ENCODE results near the gene IRF4. TPM values are rescaled to one million over a fixed set of nuclear protein-coding genes. Genes with fewer than 3 reads are reported as not detected.
"Not testable (repeated sequence)": the region's sequence is repeated elsewhere in the genome, so short reads cannot be mapped to it uniquely, and the experiment has no call there.

The IRF4 gene
- polyA plus RNA-seq, 1 of the 3 experiments (the other 2 are of a cell fraction): not detected

- CTCF ChIA-PET; H2AFZ ChIP-seq (ENCODE audit: low read depth); POLR2A ChIA-PET; DNase-seq; H3K4me1 ChIP-seq (ENCODE audit: control insufficient read depth in 1 of 2, insufficient read depth in 2 of 2, low read depth in 1 of 2, low read length in 1 of 2); H3K4me2 ChIP-seq; H3K27ac ChIP-seq (ENCODE audit: low read depth in 2 of 2, low read length in 1 of 2); H3K9ac ChIP-seq; H3F3A ChIP-seq (replicated peaks; ENCODE audit: insufficient read depth); H3K79me2 ChIP-seq (ENCODE audit: insufficient read depth); H3K9me3 ChIP-seq; H3K36me3 ChIP-seq (replicated peaks in 1 of 2; ENCODE audit: control insufficient read depth in 1 of 2, insufficient read depth in 2 of 2, low read length in 1 of 2); H4K20me1 ChIP-seq (ENCODE audit: insufficient read depth); H3K9me2 ChIP-seq; H3K4me3 ChIP-seq (ENCODE audit: low read depth in 2 of 2, low read length in 1 of 2): not testable (repeated sequence)
- no CpG with 5 or more reads among the region's 45 CpGs for WGBS (ENCODE audit: low lambda C conversion rate)
- peaks cover 32% of the 10 kb centered on the region for H3K27me3 ChIP-seq (ENCODE audit: insufficient read depth)
Measured at GRCh38 chr6:426198-426738, 34.7 kb downstream of the IRF4 start.

GRCh38 chr6:428047-428603 is 36.6 kb downstream of the IRF4 start:
- Histone ChIP-seq H3K4me3 (ENCODE audit: low read depth in 2 of 2, low read length in 1 of 2) (no peak overlapping the region), H3F3A (replicated peaks; ENCODE audit: insufficient read depth) (peaks cover under 1% of the 10 kb centered on the region), H3K27ac (ENCODE audit: low read depth in 2 of 2, low read length in 1 of 2) (no peak overlapping the region), H4K20me1 (ENCODE audit: insufficient read depth) (no peaks in the 10 kb centered on the region), H3K9me3 (no peaks in the 10 kb centered on the region), H3K36me3 (replicated peaks in 1 of 2; ENCODE audit: control insufficient read depth in 1 of 2, insufficient read depth in 2 of 2, low read length in 1 of 2) (no peaks in the 10 kb centered on the region), H3K9ac (no peak overlapping the region), H2AFZ (ENCODE audit: low read depth) (no peak overlapping the region), H3K79me2 (ENCODE audit: insufficient read depth) (no peaks in the 10 kb centered on the region), H3K9me2 (no peaks in the 10 kb centered on the region), H3K4me1 (ENCODE audit: control insufficient read depth in 1 of 2, insufficient read depth in 2 of 2, low read depth in 1 of 2, low read length in 1 of 2) (peaks cover 0 to 3% of the 10 kb centered on the region in 2 experiments; a peak in 1 of 4 replicates), H3K27me3 (ENCODE audit: insufficient read depth) (peaks cover 49% of the 10 kb centered on the region), H3K4me2 (no peak overlapping the region)
- DNase-seq: no peak
- ChIA-PET POLR2A (no interaction called here), CTCF (no interaction called here)
- 14% methylated on average over 7 of the region's 11 CpGs for WGBS (ENCODE audit: low lambda C conversion rate)
- TF ChIP-seq TEAD4 (IDR thresholded peaks at IDR 0.05; ENCODE audit: borderline replicate concordance, insufficient read depth) (no peak), IRF3 (IDR thresholded peaks at IDR 0.05; ENCODE audit: low read depth, low read length) (no peak), NFIC (IDR thresholded peaks at IDR 0.05; ENCODE audit: borderline replicate concordance) (no peak), ZBTB33 (IDR thresholded peaks at IDR 0.05; ENCODE audit: borderline replicate concordance, low read depth) (no peak), POLR2AphosphoS5 (IDR thresholded peaks at IDR 0.05; ENCODE audit: low read depth, low read length) (no peak), MEF2A (IDR thresholded peaks at IDR 0.05; ENCODE audit: borderline replicate concordance, low read depth) (no peak), GABPA (IDR thresholded peaks at IDR 0.05; ENCODE audit: low read depth) (no peak), RCOR1 (IDR thresholded peaks at IDR 0.05; ENCODE audit: low read length) (no peak), USF2 (IDR thresholded peaks at IDR 0.05; ENCODE audit: borderline replicate concordance, low read depth, low read length) (no peak), PBX3 (IDR thresholded peaks at IDR 0.05) (no peak), SMC3 (IDR thresholded peaks at IDR 0.05; ENCODE audit: low read depth, low read length) (no peak)

All from SK-N-SH (cell line).